ENCODE results near the gene CCDC169. TPM values are rescaled to one million over a fixed set of nuclear protein-coding genes. Genes with fewer than 3 reads are reported as not detected.

The CCDC169 gene
- total and polyA plus RNA-seq, 2 of the 4 experiments (the other 2 are of a cell fraction) = 0.54 to 0.62 TPM

DNA sequence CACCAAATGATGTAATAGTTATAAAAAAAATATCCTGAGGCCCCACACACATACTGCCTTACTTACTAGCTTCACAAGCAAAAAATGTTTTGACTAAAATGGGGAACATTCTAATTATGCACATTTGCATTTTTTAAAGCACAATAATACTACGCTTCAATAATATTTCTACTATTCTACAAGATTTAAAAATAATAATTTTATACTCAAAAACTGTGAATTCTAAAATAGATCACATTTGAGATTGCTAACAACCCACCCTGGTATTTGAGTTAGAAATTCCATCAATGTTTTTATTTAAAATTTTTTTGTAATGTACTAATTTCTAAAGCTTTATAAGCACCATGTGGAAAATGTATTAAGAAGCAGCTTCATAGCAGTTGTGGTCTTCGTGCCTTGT lies 24.2 kb downstream of the CCDC169 start:
- no peak overlapping the region for H3K18ac ChIP-seq (ENCODE audit: low read depth, low read length)
- H3K14ac ChIP-seq (replicated peaks; ENCODE audit: low read depth, low read length) = no peak overlapping the region
- ChIA-PET CTCF (interaction anchor here (0.7 to 4.6 kb wide), 2 partner anchors 294 to 320 kb away, joined by 3 to 24 read pairs; no protein-coding TSS in a partner anchor), POLR2A (ENCODE audit: unreplicated experiment) (no interaction called here)
- no peaks in the 10 kb centered on the region for H3K27me3 ChIP-seq (ENCODE audit: control insufficient read depth, insufficient read depth, low read length)
- H3K23ac ChIP-seq (ENCODE audit: low read depth, low read length) = no peak overlapping the region
- intact Hi-C loops (cut with micrococcal nuclease) = no loop called here
- H3K4me1 ChIP-seq (ENCODE audit: control insufficient read depth, insufficient read depth, low read length) = no peaks in the 10 kb centered on the region
- H2BK120ac ChIP-seq (ENCODE audit: low read depth, low read length) = no peak overlapping the region
- H2BK20ac ChIP-seq (ENCODE audit: low read depth, low read length) = no peak overlapping the region
- H3K79me1 ChIP-seq (ENCODE audit: low read depth in 1 of 2, low read length in 2 of 2) = no peaks in the 10 kb centered on the region
- no peak overlapping the region for H3K56ac ChIP-seq (ENCODE audit: extremely low read depth, insufficient read depth, low read length)
- no peaks in the 10 kb centered on the region for H3K36me3 ChIP-seq (ENCODE audit: control insufficient read depth, insufficient read depth, low read length)
- no peak overlapping the region for H3K9ac ChIP-seq (ENCODE audit: low read depth, low read length)
- no peaks in the 10 kb centered on the region for H4K20me1 ChIP-seq (ENCODE audit: insufficient read depth, low read length)
- H2BK15ac ChIP-seq (ENCODE audit: low read depth, low read length) = no peak overlapping the region
- no peak overlapping the region for H3K4me2 ChIP-seq (ENCODE audit: low read depth, low read length)
- BruUV-seq (replicated peaks) = no TSS peak
- in situ Hi-C loops (cut with MboI; ENCODE audit: low sequenced_read_pairs) = no loop called here
- H4K5ac ChIP-seq (ENCODE audit: low read depth, low read length) = no peak overlapping the region
- TF ChIP-seq MAZ (IDR thresholded peaks at IDR 0.05; ENCODE audit: borderline replicate concordance, low read depth, low read length) = no peak
- TF ChIP-seq, protein P1, sequence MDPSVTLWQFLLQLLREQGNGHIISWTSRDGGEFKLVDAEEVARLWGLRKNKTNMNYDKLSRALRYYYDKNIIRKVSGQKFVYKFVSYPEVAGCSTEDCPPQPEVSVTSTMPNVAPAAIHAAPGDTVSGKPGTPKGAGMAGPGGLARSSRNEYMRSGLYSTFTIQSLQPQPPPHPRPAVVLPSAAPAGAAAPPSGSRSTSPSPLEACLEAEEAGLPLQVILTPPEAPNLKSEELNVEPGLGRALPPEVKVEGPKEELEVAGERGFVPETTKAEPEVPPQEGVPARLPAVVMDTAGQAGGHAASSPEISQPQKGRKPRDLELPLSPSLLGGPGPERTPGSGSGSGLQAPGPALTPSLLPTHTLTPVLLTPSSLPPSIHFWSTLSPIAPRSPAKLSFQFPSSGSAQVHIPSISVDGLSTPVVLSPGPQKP (IDR thresholded peaks at IDR 0.05; ENCODE audit: borderline replicate concordance, low read depth, low read length) = no peak
- TF ChIP-seq CHD1 (IDR thresholded peaks at IDR 0.05; ENCODE audit: low read depth, low read length) = no peak
- no peak for TF ChIP-seq RCOR1 (IDR thresholded peaks at IDR 0.05; ENCODE audit: insufficient replicate concordance, low read length)
- TF ChIP-seq BHLHE40 (IDR thresholded peaks at IDR 0.05; ENCODE audit: low read depth, low read length) = no peak
- TF ChIP-seq, protein P2, sequence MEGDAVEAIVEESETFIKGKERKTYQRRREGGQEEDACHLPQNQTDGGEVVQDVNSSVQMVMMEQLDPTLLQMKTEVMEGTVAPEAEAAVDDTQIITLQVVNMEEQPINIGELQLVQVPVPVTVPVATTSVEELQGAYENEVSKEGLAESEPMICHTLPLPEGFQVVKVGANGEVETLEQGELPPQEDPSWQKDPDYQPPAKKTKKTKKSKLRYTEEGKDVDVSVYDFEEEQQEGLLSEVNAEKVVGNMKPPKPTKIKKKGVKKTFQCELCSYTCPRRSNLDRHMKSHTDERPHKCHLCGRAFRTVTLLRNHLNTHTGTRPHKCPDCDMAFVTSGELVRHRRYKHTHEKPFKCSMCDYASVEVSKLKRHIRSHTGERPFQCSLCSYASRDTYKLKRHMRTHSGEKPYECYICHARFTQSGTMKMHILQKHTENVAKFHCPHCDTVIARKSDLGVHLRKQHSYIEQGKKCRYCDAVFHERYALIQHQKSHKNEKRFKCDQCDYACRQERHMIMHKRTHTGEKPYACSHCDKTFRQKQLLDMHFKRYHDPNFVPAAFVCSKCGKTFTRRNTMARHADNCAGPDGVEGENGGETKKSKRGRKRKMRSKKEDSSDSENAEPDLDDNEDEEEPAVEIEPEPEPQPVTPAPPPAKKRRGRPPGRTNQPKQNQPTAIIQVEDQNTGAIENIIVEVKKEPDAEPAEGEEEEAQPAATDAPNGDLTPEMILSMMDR (conservative IDR thresholded peaks at IDR 0.05; ENCODE audit: low read depth, low read length) = no peak
- TF ChIP-seq NFE2L2 (IDR thresholded peaks at IDR 0.05; ENCODE audit: low read depth, low read length) = no peak
- TF ChIP-seq RAD21 (IDR thresholded peaks at IDR 0.05; ENCODE audit: low read length) = no peak
- no peak for TF ChIP-seq MXI1 (IDR thresholded peaks at IDR 0.05; ENCODE audit: borderline replicate concordance, low read depth, low read length)
- no peak for TF ChIP-seq FOS (IDR thresholded peaks at IDR 0.05; ENCODE audit: low read depth, low read length)
- no peak for TF ChIP-seq POLR2A (IDR thresholded peaks at IDR 0.05; ENCODE audit: low read depth, low read length)
- no peak for TF ChIP-seq RFX5 (IDR thresholded peaks at IDR 0.05; ENCODE audit: low read depth, low read length)
- H2AFZ ChIP-seq (replicated peaks; ENCODE audit: low read length, poor library complexity) = no peak overlapping the region
- no peak overlapping the region for H4K91ac ChIP-seq (ENCODE audit: insufficient read depth, low read depth, low read length)
- no peak for ATAC-seq (ENCODE audit: low read depth)
- no peak for DNase-seq
- dilution Hi-C loops (cut with HindIII; ENCODE audit: low sequenced_read_pairs, unreplicated experiment) = no loop called here
- no peaks in the 10 kb centered on the region for H3K9me3 ChIP-seq (ENCODE audit: control insufficient read depth, insufficient read depth, low read length)
- 100% methylated on average over 1 of the region's 2 CpGs; no CpG with 5 or more reads in 1 of the 2 experiments for WGBS, 2 experiments (ENCODE audit: extremely low coverage in 2 of 2, insufficient read length in 1 of 2)
- H4K8ac ChIP-seq (ENCODE audit: low read depth in 2 of 2, low read length in 2 of 2) = no peak overlapping the region
- H2AK9ac ChIP-seq (replicated peaks; ENCODE audit: low read depth, low read length, poor library complexity) = no peak overlapping the region
- H2BK5ac ChIP-seq (ENCODE audit: low read depth, low read length, poor library complexity, severe bottlenecking) = no peak overlapping the region
- no peaks in the 10 kb centered on the region for H3K9me1 ChIP-seq (ENCODE audit: insufficient read depth, low read length)
- no peak overlapping the region for H2AK5ac ChIP-seq (ENCODE audit: low read depth, low read length)
- H3K4ac ChIP-seq (ENCODE audit: low read depth, low read length) = no peak overlapping the region
- H3K4me3 ChIP-seq (ENCODE audit: insufficient read depth, low read depth, low read length) = no peak overlapping the region
- H3K27ac ChIP-seq (ENCODE audit: insufficient read depth, low read length) = no peak overlapping the region

All from IMR-90 (cell line).